DND-41 (cell line): Measurements from ENCODE around the gene SFMBT2.
"Not testable (repeated sequence)": the region's sequence is repeated elsewhere in the genome, so short reads cannot be mapped to it uniquely, and the experiment has no call there.

Source experiments
- EZH2 ChIP-seq: IDR thresholded peaks from 3 replicates; pipeline ENCODE4 v1.6.1; 2012; ENCODE audit warnings: borderline replicate concordance, low read depth, mild to moderate bottlenecking, moderate library complexity, low read length, inconsistent platforms; ENCODE audit not compliant: severe bottlenecking
- TF ChIP-seq, protein P1 (sequence below): IDR thresholded peaks from 2 replicates; pipeline ENCODE4 v1.5.1; 2012; ENCODE audit warnings: borderline replicate concordance, low read length, moderate library complexity, mild to moderate bottlenecking; ENCODE audit not compliant: poor library complexity, severe bottlenecking; ENCODE audit errors: extremely low read depth

GRCh38 chr10:7388149-7388548 is 22.7 kb downstream of the SFMBT2 start:
- TF ChIP-seq, protein P1, sequence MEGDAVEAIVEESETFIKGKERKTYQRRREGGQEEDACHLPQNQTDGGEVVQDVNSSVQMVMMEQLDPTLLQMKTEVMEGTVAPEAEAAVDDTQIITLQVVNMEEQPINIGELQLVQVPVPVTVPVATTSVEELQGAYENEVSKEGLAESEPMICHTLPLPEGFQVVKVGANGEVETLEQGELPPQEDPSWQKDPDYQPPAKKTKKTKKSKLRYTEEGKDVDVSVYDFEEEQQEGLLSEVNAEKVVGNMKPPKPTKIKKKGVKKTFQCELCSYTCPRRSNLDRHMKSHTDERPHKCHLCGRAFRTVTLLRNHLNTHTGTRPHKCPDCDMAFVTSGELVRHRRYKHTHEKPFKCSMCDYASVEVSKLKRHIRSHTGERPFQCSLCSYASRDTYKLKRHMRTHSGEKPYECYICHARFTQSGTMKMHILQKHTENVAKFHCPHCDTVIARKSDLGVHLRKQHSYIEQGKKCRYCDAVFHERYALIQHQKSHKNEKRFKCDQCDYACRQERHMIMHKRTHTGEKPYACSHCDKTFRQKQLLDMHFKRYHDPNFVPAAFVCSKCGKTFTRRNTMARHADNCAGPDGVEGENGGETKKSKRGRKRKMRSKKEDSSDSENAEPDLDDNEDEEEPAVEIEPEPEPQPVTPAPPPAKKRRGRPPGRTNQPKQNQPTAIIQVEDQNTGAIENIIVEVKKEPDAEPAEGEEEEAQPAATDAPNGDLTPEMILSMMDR: not testable (repeated sequence)
- not testable (repeated sequence) for TF ChIP-seq EZH2
